Fibroblast of gingiva (primary cell): Measurements from ENCODE around the gene CAP1.
A peak's percentile ranks its signal among the peaks of the same experiment; 100 is the strongest.

Experiments
- DNase-seq: peaks from one replicate; pipeline ENCODE4 v3.0.0-alpha.2; 2011; ENCODE audit warnings: low read depth

CAP1 gene

GRCh38 chr1:40096646-40096976, 56.1 kb downstream of the CAP1 start:
- no peak for DNase-seq

DNA sequence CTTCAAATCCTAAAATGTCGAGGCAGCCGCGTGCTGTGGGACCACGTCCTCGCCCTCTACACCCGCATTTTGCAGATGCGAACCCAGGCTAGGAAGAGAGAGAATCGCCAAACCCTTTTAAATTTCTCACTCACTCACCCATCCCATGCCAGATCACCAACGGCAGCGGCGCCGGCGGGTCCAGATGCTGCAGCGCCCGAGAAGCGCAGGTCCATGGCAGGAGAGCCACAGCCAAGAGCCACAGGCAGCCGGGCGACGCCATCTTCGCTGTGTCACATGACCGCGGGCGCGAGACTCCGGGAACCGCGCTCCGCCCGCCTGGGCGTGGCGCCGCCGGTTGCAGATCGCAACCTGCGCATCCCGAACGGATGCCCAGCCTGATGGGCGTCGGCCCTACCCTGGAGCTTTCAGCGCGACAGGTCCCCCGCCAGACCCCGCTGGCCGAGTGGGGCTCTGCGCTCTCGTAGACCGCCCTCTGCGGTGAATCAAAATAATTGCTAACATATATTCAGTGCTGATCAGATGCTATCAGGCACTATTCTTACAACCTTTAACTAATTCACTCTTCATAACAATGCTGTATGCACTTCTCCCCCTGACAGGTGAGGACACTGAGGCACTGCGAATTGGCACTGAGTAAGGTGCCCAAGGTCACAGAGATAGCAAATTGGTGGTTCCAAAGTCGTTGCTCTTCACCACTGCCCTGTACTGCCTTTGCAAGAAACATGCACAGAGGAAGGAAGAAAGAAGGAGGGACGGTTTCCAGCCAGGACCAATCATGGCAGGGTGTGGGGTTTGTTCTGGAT, 56.7 kb downstream of the CAP1 start, which contains the start of gene PPT1:
Gene PPT1 (minus strand): TSS at position 276 of the 806 bp plus-strand sequence. CDS start 14 bp downstream, at position 262.
- DNase-seq, result peak; percentile 54

DNA sequence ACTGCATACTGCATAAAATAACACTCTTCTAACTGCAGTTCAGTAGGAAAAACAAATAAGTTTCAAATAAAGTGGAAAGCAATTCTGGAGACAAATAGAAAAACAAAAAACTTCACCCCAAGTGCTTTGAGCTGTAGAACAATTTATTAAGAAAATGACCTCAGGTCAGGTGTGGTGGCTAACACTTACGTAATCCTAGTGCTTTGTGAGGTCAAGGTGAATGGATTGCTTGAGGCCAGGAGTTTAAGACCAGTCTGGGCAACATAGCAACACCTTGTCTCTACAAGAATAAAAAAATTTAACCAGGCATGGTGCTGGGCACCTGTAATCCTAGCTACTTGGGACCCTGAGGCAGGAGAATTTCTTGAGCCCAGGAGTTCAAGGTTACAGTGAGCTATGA, 61.5 kb downstream of the CAP1 start:
- DNase-seq, result no peak

DNA sequence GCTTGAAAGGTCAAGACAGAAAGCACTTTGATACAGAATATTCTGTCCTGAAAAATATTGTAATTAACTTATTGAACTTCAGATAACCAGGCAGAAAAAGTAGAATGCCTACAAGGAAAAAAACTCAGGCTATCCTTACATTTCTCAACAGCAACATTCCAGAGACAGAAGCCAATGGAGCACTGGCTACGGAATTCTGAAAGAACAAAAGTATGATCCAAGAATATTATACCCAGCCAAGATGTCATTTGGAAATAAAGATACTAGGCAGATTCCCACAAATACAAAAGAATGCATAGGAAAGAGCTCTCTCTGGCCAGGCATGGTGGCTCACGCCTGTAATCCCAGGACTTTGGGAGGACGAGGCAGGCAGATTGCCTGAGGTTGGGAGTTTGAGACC, 62.4 kb downstream of the CAP1 start:
- DNase-seq, result no peak

DNA sequence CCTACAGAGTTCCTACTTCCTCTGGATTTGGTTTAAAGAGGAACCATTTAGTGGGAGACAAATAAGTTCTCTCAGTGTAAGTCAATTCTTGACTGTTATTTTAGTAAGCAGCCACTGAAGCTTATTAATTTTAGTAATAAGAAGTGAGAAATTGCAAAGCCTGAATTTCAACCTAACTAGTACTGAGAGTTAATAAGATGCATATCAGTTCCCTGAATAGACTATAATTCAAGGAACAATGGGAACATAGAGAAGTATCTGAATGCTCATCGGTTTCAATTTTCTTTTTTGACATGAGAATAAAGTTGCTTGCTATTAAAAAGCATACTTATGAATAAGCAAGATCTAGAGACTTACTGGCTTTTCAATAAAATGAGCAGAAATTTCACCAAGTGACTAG, 64.5 kb downstream of the CAP1 start:
- no peak for DNase-seq

GRCh38 chr1:40107290-40107959, 66.9 kb downstream of the CAP1 start:
- no peak for DNase-seq

- no peak for DNase-seq
Measured at GRCh38 chr1:40110389-40110788, 69.9 kb downstream of the CAP1 start.

DNA sequence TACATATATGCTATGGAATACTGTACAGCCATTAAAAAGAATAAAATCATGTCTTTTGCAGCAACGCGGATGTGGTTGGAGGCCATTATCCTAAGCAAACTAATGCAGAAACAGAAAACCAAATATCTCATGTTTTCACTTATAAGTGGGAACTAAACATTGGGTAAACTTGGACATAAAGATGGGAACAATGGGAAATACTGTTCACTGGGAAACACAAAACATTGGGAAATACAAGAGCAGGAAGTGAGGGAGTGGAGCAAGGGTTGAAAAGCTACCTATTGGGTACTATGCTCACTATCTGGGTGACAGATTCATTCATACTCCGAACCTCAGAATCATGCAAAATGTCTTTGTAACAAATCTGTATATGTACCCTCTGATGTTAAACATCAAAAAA, 73.9 kb downstream of the CAP1 start:
- no peak for DNase-seq

DNA sequence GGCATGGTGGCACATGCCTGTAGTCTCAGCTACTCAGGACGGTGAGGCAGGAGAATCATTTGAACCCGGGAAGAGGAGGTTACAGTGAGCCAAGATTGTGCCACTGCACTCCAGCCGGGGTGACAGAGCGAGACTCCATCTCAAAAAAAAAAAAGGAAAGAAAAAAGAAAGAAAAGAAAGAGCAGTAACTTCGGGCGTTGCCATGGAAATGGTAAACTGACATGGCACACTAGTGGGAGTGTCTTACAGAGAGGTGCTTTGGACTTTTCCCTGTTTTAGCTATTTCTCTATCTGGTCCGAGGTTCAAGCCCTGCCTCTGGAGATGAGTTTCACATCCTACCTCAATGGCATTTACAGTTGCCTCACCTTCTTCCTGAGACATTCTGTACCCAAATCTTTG, 79.6 kb downstream of the CAP1 start:
- DNase-seq, result no peak
